Activated CD8-positive, alpha-beta T cell treated with anti-CD3 and anti-CD28 coated beads for 36 hours (primary cell): ENCODE measurements around the gene NFE2L1. TPM values are rescaled to one million over a fixed set of nuclear protein-coding genes. Genes with fewer than 3 reads are reported as not detected.
A peak's percentile ranks its signal among the peaks of the same experiment; 100 is the strongest.

Experiments
- ATAC-seq: fragments of 200-7000 bp; cut with Tn5 transposase; one replicate; pipeline ENCODE4 v1.10.0; 2021; ENCODE audit warnings: mild to moderate bottlenecking, moderate library complexity
- CTCF ChIA-PET: fragments of 350-600 bp; sonication (Branson Sonifier 250); formaldehyde crosslinking; loops from one replicate; lab custom pipeline; 2021; ENCODE audit warnings: antibody characterized with exemption; lab: Charles Lee
- POLR2A ChIA-PET: fragments of 350-600 bp; sonication (Branson Sonifier 250); formaldehyde crosslinking; loops from one replicate; lab custom pipeline; 2021; ENCODE audit warnings: antibody characterized with exemption; lab: Charles Lee
- DNase-seq: peaks from one replicate; pipeline ENCODE4 v3.0.0-alpha.2; 2020
- H3K27ac Mint-ChIP-seq: one replicate; pipeline ENCODE4 v1.8.0; 2021; ENCODE audit warnings: mild to moderate bottlenecking, mixed read lengths
- H3K27me3 Mint-ChIP-seq: one replicate; pipeline ENCODE4 v1.8.0; 2021; ENCODE audit warnings: mixed read lengths
- H3K36me3 Mint-ChIP-seq: one replicate; pipeline ENCODE4 v1.8.0; 2021; ENCODE audit warnings: low read depth, mixed read lengths
- H3K4me1 Mint-ChIP-seq: one replicate; pipeline ENCODE4 v1.8.0; 2021; ENCODE audit warnings: low read depth, mixed read lengths
- H3K4me3 Mint-ChIP-seq: one replicate; pipeline ENCODE4 v1.8.0; 2021; ENCODE audit warnings: mild to moderate bottlenecking, moderate library complexity, mixed read lengths
- H3K9me3 Mint-ChIP-seq: one replicate; pipeline ENCODE4 v1.8.0; 2021; ENCODE audit warnings: mixed read lengths
- intact Hi-C: fragments of 100-400 bp; cut with micrococcal nuclease; formaldehyde crosslinking; loops from one replicate; pipeline ENCODE4 v1.10.0; 2022
- total RNA-seq, 2 experiments: library from RNA; stranded (reverse); gene quantifications; one replicate each; pipeline ENCODE4 v1.2.3, GENCODE V29; 2021
- TF ChIP-seq, protein P1 (sequence below): fragments of 200-600 bp; IDR thresholded peaks from one replicate; pipeline ENCODE4 v1.8.0; 2022; ENCODE audit warnings: antibody characterized with exemption, mild to moderate bottlenecking

NFE2L1 gene
- total RNA-seq, 2 experiments from 2014 or later: 88.3 to 90.3 TPM

DNA sequence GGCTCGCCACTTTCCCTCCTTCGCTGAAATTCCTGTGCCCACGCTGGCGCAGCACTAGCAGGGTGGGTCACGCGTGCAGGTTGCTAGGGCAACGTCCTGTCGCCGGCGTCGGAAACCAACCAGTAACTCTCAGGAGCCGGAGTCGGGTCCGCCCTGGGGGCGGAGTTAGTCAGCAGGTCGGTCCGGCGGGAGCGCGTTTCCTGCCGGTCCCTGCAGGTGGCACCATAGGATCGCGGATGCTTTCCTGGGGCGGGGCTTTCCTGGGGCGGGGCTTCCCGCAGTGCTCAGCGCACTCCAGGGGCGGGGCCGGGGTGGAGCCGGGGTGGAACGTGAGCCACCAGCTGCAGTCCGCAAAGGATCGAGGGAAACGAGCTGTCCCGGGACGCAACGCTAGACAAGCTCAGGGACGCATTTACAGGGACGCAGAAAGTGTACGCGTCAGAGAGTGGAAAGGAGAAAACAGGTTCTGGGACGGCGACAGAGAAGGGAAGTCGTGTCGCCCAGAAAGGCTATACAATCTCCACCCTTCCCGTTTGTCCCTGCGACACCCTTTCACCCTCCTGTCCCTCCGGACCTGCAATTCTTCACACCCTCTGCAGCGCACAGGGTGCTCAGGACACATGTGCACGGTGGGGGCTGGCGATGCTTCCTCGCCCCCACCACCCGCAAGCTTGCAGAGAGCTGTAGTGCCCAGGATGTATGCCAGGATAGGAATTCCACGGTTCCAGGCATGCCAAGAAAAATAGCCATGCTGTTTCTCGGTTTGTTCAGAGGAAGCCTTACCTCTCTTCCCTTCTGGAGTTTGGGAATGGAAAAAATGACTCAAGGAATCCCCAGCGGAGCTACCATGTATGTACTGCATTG is 22.9 kb upstream of the NFE2L1 start:
- peaks cover 28% of the 10 kb centered on the region for H3K4me1 Mint-ChIP-seq
- no peaks in the 10 kb centered on the region for H3K9me3 Mint-ChIP-seq
- peak overlapping the region; percentile 79 for H3K4me3 Mint-ChIP-seq
- H3K36me3 Mint-ChIP-seq: no peaks in the 10 kb centered on the region
- no peak overlapping the region for H3K27ac Mint-ChIP-seq
- DNase-seq (peak; percentile 98), ATAC-seq (peak; percentile 90)
- intact Hi-C loops: no loop called here
- ChIA-PET CTCF (interaction anchor here (0.7 to 7.3 kb wide), 33 partner anchors 10 to 593 kb away, joined by 3 to 283 read pairs (median 5); partner anchors contain the start of genes CDK5RAP3, COPZ2, HOXB5 and HOXB8), POLR2A (interaction anchor here (0.9 to 2.1 kb wide), 4 partner anchors 22 to 59 kb away, joined by 3 to 10 read pairs (median 7); no protein-coding TSS in a partner anchor)
- H3K27me3 Mint-ChIP-seq: peaks cover 29% of the 10 kb centered on the region
- TF ChIP-seq, protein P1, sequence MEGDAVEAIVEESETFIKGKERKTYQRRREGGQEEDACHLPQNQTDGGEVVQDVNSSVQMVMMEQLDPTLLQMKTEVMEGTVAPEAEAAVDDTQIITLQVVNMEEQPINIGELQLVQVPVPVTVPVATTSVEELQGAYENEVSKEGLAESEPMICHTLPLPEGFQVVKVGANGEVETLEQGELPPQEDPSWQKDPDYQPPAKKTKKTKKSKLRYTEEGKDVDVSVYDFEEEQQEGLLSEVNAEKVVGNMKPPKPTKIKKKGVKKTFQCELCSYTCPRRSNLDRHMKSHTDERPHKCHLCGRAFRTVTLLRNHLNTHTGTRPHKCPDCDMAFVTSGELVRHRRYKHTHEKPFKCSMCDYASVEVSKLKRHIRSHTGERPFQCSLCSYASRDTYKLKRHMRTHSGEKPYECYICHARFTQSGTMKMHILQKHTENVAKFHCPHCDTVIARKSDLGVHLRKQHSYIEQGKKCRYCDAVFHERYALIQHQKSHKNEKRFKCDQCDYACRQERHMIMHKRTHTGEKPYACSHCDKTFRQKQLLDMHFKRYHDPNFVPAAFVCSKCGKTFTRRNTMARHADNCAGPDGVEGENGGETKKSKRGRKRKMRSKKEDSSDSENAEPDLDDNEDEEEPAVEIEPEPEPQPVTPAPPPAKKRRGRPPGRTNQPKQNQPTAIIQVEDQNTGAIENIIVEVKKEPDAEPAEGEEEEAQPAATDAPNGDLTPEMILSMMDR: peak; percentile 74

DNA sequence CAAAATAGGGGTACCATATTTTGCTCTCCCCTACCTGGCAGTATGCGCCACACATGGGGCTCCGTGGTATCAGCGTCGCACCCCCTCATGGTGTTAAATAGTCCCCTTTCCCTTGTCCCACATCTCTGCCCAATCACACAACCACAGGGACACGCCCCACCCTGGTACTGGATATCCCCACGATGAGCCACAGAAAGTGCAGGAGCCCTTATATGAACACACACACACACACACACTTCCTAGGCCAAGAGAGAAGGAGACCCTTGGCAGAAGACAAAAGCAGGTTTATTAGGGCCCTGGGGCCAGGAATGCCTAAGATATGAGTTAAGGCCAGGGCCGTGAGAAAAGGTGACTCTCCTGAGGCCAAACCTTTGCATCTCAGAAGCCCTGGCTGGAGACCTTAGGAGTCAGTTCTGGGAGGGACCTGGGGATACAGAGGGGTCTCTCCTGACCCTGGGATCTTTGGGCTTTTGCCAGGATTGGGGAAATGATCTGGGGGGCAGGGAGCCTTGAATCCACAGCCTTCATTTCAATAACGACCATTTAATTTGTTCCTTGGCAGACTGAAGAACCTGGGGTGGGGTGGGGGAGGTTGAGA is 22.2 kb upstream of the NFE2L1 start:
- H3K27me3 Mint-ChIP-seq: peaks cover 24% of the 10 kb centered on the region
- POLR2A ChIA-PET: interaction anchor here (0.9 to 2.1 kb wide), 6 partner anchors 20 to 58 kb away, joined by 3 to 10 read pairs (median 5); no protein-coding TSS in a partner anchor
- ATAC-seq: no peak
- peak overlapping the region; percentile 79 for H3K4me3 Mint-ChIP-seq
- TF ChIP-seq, protein P1: no peak
- H3K4me1 Mint-ChIP-seq: peaks cover 28% of the 10 kb centered on the region
- DNase-seq: peak; percentile 16
- H3K36me3 Mint-ChIP-seq: no peaks in the 10 kb centered on the region
- no peaks in the 10 kb centered on the region for H3K9me3 Mint-ChIP-seq
- CTCF ChIA-PET: interaction anchor here (0.7 to 7.3 kb wide), 37 partner anchors 9 to 592 kb away, joined by 3 to 283 read pairs (median 5); partner anchors contain the start of genes CDK5RAP3, COPZ2, HOXB5 and HOXB8
- H3K27ac Mint-ChIP-seq: no peak overlapping the region
- intact Hi-C loops: loop anchor here (1.0 to 2.0 kb wide), 2 partner anchors 48 to 105 kb away; no protein-coding TSS in a partner anchor

DNA sequence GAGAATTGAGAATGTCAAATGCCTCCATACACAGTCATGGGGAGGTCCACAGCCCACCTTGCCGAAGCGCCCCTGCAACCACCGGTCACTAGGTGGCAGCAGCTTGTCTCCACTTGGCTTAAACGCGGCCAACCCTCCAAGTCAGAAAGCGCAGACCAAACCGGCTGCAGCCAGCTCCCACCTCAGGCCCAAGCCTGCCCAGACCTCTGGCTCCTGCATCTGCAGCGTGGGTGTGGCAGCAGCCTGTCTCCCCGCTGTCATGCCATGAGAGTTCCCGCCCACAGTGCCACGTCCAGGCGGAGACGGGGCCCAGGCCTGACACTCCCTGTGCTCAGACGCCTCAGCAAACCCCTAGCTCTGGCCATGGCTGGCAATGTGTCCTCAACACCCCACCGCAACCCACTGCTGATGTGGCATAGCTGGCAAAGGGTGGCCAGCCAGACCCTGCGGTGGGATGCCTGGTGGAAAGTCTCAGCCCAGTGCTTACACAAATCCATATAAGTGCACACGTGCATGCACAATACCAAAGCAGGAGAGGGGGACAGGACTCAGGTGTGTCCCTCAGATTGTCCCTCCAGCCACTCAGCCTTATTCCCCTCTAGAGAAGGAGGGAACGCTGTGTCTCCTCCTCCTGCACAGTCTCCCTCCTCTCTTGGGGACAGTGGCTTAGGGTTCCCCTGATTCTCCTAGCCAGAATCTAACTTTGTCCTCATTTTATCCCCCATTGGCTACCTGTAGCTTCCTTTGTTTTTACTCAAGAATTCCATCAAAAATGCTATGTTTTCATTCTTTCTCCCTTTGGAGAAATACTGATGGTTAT is 21.4 kb upstream of the NFE2L1 start:
- peak; percentile 47 for ATAC-seq
- peak; percentile 91 for DNase-seq
- TF ChIP-seq, protein P1: peak; percentile 78
- Mint-ChIP-seq H3K27me3 (peaks cover 21% of the 10 kb centered on the region), H3K36me3 (no peaks in the 10 kb centered on the region), H3K4me1 (peaks cover 28% of the 10 kb centered on the region), H3K4me3 (no peak overlapping the region), H3K9me3 (no peaks in the 10 kb centered on the region), H3K27ac (no peak overlapping the region)
- intact Hi-C loops: loop anchor here (1.0 to 2.0 kb wide), 2 partner anchors 48 to 104 kb away; no protein-coding TSS in a partner anchor
- ChIA-PET POLR2A (interaction anchor here (0.9 to 2.1 kb wide), 9 partner anchors 19 to 81 kb away, joined by 3 to 10 read pairs (median 4); partner anchors contain the start of gene SNX11), CTCF (interaction anchor here (0.6 to 7.3 kb wide), 33 partner anchors 8 to 610 kb away, joined by 3 to 283 read pairs (median 6); partner anchors contain the start of genes COPZ2, HOXB5, NFE2L1 and SNX11)

DNA sequence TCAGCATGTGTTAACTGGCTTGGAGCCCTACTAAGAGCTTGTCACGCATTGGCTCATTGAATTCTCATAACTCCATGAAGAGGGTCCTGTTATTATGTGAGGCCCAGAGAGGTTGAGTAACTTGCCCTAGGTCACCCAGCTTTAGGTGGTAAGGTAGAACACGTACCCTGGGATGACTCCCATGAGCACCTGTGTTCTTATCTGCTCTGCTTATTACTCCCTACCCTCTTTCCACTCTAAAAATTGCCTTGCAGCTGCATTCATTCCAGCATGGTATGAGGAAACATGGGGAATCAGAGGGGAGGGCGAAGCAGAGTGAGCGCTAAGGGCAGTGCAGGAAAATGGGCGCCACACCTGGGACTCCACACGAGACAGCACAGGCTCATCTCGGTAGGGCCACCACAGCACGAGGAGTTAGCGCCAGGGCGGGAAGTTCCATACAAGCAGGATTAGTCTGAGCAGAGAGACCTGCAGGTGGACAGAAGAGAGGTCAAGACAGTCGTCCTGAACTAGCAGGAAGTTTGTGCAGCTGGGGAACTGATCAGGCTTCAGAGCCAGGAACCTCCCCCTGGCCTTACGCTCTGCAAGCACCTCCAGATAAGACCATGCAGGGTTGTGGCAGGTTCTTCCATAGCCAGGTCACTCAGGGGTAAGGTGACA is 20.7 kb upstream of the NFE2L1 start:
- ChIA-PET CTCF (interaction anchor here (0.6 to 7.3 kb wide), 28 partner anchors 9 to 609 kb away, joined by 3 to 283 read pairs (median 6); partner anchors contain the start of genes COPZ2, NFE2L1 and SNX11), POLR2A (interaction anchor here (0.9 to 2.1 kb wide), 8 partner anchors 18 to 80 kb away, joined by 3 to 10 read pairs (median 4); partner anchors contain the start of gene SNX11)
- TF ChIP-seq, protein P1: no peak
- intact Hi-C loops: loop anchor here (2.0 kb wide), 1 partner anchor 103 kb away; no protein-coding TSS in a partner anchor
- DNase-seq (no peak), ATAC-seq (no peak)
- no peak overlapping the region for H3K27ac Mint-ChIP-seq
- H3K4me1 Mint-ChIP-seq: peaks cover 28% of the 10 kb centered on the region
- peaks cover 17% of the 10 kb centered on the region for H3K27me3 Mint-ChIP-seq
- H3K9me3 Mint-ChIP-seq: no peaks in the 10 kb centered on the region
- no peak overlapping the region for H3K4me3 Mint-ChIP-seq
- no peaks in the 10 kb centered on the region for H3K36me3 Mint-ChIP-seq
